Skeletal muscle tissue (tissue), 1 donor: ENCODE results near the gene TMED8. TPM values are rescaled to one million over a fixed set of nuclear protein-coding genes. Genes with fewer than 3 reads are reported as not detected.

Experiments
- total RNA-seq: library from RNA; depleted of rRNA; stranded (reverse); fragments of >200 nt; gene quantifications from one replicate; pipeline ENCODE4 v1.2.3, GENCODE V29; 2014

Gene TMED8
- total RNA-seq, 1 donor from 2014 or later: 3.7 TPM

Other genes starting within 250 kb of the TMED8 start
- 0.52 TPM for gene ZDHHC22, start 235.3 kb downstream of the TMED8 start, total RNA-seq
- 3.1 TPM for gene TMEM63C, start 195.3 kb downstream of the TMED8 start, total RNA-seq
- not detected for gene NGB, start 105.9 kb downstream of the TMED8 start, total RNA-seq
- 14.6 TPM for gene POMT2, start 56.2 kb downstream of the TMED8 start, total RNA-seq
- gene GSTZ1, start 56.1 kb downstream of the TMED8 start, total RNA-seq: 25.1 TPM
- not detected for gene SAMD15, start 285 bp upstream of the TMED8 start, total RNA-seq
- 0.52 TPM for gene NOXRED1, start 46.4 kb upstream of the TMED8 start, total RNA-seq
- gene VIPAS39, start 80.5 kb upstream of the TMED8 start, total RNA-seq: 41.2 TPM
- 92.4 TPM for gene AHSA1, start 81.0 kb upstream of the TMED8 start, total RNA-seq
- not detected for gene ISM2, start 121.7 kb upstream of the TMED8 start, total RNA-seq
- 20.4 TPM for gene SPTLC2, start 239.5 kb upstream of the TMED8 start, total RNA-seq